HS-5 (cell line): Measurements from ENCODE around the gene UGT1A8.
"Not testable (repeated sequence)": the region's sequence is repeated elsewhere in the genome, so short reads cannot be mapped to it uniquely, and the experiment has no call there.

Experiments used
- DNase-seq: peaks from one replicate; pipeline ENCODE4 v3.0.0-alpha.2; 2012; ENCODE audit warnings: low read depth

The UGT1A8 gene

DNA sequence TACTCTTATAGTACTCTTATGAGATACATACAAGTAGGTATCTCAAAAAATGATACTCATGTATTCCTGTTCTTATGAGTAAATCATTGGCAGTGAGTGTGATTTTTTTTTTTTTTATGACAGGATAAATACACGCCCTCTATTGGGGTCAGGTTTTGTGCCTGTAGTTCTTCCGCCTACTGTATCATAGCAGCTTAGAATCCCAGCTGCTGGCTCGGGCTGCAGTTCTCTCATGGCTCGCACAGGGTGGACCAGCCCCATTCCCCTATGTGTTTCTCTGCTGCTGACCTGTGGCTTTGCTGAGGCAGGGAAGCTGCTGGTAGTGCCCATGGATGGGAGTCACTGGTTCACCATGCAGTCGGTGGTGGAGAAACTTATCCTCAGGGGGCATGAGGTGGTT is at the start of gene UGT1A8:
TSS of gene UGT1A8 (plus strand) at position 158 of the 400 bp plus-strand sequence. CDS start at position 233, 75 bp downstream.
- DNase-seq = not testable (repeated sequence)

DNA sequence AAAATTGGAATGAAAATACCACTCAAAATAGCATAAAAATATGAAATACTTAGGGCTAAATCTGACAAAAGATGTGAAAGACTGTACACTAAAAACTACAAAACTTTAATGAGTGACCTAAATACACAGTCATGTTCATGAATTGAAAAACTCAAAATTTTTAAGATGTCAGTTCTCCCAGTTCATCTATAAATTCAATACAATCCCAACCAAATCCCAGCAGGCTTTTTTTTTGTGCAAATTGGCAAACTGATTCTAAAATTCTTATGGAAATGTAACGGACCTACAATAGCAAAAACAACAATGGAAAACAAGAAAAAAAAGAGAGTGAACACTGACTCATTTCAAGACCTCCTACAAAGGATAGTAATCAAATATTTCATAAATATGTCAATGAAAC is 46.4 kb upstream of the UGT1A8 start:
- DNase-seq = no peak

DNA sequence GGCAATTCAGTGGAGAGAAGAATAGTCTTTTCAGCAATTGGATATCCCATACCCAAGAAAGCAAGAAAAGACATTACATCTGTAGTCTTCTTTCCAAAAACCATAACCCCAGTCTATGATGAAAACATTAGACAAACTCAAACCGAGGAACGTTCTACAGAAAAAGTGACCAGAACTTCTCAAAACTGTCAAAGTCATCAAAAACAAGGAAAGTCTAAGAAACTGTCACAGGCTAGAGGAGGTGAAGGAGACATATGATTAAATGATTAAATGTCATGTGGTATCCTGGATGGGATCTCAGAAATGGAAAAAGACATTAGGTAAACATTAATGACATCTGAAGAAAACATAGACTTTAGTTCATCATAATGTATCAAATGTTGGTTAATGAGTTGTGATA is 46.0 kb upstream of the UGT1A8 start:
- DNase-seq = no peak

DNA sequence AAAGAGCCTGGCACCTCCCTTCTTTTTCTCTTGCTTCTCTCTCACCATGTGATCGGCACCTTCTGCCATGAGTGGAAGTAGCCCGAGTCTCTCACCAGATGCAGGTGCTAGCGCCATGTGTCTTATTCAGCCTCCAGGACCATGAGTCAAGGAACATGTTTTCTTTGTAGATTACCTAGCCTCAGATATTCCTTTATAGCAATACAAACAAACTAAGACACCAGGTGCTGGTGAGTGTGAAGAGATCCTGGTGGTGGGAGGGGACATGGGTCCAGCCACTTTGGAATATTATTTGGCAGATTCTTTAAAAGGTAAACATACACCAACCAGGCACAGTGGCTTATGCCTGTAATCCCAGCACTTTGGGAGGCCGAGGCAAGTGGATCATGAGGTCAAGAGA is 45.0 kb upstream of the UGT1A8 start:
- no peak for DNase-seq

DNA sequence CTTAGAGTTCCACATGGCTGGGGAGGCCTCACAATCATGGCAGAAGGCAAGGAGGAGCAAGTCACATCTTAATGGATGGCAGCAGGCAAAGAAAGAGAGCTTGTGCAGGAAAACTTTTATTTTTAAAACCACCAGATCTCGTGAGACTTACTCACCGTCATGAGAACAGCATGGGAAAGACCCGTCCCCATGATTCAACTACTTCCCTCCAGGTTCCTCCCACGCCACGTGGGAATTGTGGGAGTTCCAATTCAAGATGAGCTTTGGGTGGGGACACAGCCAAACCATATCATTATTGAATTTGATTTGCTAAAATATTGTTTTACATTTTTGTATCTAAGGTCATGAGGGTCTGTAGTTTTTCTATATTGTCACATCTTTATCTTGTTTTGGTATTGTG is 40.1 kb upstream of the UGT1A8 start:
- not testable (repeated sequence) for DNase-seq

DNA sequence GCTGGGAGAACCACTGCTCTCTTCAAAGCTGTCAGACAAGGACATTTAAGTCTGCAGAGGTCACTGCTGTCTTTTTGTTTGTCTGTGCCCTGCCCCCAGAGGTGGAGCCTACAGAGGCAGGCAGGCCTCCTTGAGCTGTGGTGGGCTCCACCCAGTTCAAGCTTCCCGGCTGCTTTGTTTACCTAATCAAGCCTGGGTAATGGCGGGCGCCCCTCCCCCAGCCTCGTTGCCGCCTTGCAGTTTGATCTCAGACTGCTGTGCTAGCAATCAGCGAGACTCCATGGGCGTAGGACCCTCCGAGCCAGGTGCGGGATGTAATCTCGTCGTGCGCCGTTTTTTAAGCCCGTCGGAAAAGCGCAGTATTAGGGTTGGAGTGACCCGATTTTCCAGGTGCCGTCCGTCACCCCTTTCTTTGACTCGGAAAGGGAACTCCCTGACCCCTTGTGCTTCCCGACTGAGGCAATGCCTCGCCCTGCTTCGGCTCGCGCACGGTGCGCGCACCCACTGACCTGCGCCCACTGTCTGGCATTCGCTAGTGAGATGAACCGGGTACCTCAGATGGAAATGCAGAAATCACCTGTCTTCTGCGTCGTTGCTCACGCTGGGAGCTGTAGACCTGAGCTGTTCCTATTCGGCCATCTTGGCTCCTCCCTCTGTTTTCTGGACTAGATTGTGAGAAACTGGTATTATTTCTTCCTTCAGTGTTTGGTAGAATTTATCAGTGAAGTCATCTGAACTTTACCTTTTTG is 34.0 kb upstream of the UGT1A8 start:
- DNase-seq = not testable (repeated sequence)

DNA sequence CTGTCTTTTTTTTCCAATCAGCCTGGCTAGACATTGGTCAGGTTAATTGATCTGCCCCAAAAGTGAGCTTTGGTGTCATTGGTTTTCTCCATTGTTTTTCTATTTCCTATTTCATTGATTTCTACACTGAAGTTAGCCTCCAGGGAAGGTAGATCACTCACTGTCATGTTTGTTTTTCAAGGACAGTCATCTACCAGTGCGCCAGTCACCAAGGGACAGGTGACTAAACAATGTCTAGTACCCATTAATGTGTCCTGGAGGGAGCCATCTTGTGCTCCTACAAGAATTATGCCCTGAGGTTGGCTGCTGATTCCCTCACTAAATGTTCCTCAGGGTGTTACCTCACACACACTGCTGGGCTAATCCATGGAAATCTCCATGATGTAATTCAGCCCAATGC is 33.2 kb upstream of the UGT1A8 start:
- DNase-seq = no peak

DNA sequence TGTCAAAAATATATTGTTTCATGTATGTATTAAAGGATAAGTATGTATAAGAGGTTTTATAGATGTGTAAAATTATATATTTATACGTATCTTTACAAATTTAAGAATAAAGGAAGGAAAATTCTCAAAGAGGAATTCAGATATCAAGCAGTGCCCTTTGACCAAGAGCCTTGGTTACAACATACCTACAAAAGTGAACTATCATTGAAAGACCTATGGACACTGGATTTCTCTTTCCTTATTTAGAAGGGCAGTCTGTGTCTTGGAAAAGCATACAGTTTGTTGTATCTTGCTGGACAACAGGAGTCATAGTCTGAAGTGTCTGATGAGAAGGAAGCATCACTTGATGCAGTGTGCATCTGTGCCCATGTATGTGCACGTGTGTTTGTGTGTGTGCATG is 29.0 kb upstream of the UGT1A8 start:
- DNase-seq = no peak

DNA sequence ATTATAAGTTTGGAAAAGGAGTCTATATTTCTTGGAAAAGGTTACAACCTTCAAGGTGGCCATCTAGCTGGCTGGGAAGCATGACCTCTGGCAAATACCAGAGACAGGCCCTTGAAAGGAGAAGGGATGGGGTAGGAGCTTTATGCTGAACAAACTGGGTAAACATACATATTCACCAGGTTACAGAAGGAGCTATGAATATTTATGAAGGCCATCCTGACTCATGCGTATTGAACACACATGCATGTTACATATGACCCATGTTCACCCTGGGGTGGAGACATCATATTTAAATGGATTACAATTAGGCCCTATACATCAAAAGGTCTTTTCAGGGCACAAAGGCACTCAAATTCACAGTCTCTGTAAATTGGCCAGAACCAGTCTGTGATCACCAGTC is 24.7 kb upstream of the UGT1A8 start:
- DNase-seq = not testable (repeated sequence)

DNA sequence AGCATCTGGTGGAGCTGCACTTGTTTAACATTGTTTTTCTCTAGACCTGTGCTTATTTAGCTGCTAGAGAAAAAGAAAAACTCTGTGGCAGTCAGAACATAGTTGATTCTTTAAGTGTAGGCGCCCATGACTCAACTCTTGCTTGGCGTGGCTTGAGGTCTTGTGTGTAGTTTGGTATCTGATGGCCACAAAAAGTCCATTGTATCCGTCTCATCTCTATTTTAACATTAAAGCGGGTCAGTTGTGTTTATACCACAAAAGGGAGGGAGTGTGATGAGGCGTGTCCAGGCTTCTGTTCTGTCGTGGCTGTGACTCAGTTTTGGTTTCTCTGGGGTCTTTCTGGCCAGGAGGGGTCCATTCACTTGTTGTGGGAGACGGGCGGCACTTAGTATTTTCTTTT is 24.2 kb upstream of the UGT1A8 start:
- no peak for DNase-seq

DNA sequence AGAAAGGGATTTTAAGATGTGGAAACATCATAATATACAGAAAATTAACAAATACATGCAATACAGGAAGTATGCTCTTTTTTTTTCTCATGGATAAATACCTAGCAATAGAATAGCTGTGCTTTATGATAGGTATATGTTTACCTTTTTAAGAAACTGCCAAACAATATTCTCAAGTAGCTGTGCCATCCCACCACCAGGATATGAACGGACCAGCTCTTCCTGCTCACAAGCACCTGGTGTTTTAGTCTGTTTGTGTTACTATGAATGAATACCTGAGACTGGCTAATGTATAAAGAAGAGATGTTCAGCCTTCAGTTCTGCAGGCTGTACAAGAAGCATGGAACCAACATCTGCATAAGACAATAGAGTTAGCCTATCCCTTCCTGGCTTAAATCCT is 19.9 kb upstream of the UGT1A8 start:
- DNase-seq = no peak

DNA sequence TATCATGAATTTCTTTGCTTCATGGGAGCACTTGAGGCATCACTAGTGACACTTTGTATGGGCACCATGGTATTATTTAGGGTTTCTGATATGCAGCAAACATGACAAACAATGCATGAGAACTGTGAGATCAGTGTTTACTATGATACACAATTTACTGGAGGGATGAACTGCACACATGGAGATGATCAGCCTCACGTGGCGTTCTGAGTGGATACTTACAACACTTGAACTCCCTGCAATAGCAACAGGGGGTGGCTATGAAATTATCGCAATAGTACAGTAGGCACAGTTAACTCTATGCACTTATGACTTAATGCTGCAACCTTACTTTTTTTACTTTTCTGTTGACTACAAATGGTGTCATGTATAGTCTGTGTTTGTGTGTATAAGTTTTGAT is 18.5 kb upstream of the UGT1A8 start:
- no peak for DNase-seq

DNA sequence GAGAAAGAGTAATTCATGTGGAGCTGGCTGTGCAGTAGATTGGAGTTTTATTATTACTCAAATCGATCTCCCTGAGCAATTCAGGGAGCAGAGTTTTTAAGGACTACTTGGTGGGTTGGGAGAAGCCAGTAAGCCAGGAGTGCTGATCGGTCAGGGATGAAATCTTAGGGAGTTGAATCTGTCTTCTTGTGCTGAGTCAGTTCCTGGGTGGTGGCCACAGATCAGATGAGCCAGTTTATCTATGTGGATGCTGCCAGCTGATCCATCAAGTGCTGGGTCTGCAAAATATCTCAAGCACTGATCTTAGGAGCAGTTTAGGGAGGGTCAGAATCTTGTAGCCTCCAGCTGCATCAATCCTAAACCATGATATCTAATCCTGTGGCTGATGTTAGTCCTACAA is 17.0 kb upstream of the UGT1A8 start:
- DNase-seq = no peak

DNA sequence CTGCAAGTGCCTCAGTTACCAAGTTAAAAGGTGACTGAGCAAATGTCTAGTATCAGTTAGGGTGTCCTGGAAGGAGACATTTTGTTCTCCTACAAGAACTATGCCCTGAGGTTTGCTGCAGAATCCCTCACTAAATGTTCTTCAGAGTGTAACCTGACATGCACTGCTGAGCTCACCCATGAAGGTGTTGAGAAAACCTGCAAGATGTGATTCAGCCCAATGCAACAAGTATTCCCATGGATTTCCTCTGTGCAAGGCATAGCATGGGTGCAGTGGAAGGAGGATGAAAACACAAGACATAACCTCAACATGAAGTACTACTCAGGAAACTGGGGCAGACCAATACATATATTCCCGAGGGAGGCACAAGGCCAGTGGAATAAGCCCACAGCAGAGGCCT is 15.4 kb upstream of the UGT1A8 start:
- no peak for DNase-seq

DNA sequence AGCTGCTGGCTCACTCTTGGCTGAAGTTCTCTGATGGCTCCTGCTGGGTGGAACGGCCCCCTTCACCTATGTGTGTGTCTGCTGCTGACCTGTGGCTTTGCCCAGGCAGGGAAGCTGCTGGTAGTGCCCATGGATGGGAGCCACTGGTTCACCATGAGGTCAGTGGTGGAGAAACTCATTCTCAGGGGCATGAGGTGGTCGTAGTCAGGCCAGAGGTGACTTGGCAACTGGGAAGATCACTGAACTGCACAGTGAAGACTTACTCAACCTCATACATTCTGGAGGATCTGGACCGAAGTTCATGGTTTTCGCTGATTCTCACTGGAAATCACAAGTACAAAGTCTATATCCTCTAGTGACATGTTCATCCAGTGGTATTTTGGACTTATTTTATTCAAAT is 13.9 kb upstream of the UGT1A8 start:
- no peak for DNase-seq

DNA sequence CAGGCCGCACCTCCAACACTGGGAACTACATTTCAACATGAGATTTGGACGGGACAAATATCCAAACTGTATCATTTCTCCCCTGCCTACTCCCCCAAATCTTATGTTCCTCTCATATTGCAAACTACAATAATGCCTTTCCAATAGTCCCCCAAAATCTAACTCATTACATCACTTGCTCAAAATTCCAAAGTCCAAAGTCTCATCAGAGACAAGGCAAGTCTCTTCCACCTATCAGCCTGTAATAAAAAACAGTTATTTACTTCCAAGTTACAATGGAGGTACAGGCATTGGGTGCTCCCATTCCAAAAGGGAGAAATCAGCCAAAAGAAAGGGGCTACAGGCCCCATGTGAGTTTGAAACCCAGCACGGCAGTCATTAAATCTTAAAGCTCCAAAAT is 12.6 kb upstream of the UGT1A8 start:
- no peak for DNase-seq

DNA sequence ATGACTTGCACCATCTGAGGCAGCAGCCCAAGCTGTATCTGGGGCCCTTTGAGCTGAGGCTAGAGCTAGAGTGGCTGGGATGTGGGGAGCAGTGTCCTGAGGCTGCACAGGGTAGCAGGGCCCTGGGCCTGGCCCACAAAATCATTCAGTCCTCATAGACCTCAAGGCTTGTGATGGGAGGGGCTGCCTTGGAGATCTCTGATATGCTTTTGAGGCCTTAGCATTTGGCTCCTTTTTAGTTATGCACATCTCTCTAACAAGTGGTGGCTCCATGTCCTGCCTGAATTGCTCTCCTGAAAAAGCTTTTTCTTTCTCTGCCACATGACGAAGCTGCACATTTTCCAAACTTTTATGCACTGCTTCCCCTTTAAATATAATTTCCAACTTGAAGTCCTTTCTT is 11.8 kb upstream of the UGT1A8 start:
- no peak for DNase-seq

DNA sequence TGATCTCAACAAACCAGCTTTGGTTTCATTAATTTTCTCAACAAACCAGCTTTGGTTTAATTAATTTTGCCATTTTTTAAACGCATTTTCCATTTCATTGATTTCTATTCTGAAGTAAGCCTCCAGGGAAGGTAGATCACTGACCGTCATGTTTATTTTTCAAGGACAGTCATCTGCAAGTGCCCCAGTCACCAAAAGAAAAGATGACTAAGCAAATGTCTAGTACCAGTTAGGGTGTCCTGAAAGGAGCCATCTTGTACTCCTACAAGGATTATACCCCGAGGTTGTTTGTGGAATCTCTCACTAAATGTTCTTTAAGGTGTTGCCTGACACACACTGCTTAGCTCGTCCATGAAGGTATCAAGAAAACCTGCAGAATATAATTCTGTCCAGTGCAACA is 6.1 kb upstream of the UGT1A8 start:
- DNase-seq = no peak

DNA sequence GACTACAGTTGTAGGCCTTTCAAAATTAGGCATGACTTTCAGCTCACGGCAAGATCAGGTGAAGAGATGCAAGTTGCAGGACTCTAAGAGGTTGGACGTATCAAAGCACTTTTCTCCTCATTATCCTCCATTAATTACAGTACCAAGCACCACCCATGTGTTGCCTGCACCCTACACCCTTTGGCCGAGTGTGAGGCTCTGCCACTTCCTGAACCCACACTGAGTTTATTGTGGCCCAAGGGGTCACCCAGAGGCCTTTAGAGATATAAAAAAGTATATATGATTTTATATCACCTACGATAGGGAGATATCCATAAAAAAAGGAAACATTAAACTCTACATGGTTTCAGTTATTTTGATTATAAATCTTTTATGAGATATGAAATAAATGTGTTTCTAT is 2.8 kb downstream of the UGT1A8 start:
- DNase-seq = no peak

DNA sequence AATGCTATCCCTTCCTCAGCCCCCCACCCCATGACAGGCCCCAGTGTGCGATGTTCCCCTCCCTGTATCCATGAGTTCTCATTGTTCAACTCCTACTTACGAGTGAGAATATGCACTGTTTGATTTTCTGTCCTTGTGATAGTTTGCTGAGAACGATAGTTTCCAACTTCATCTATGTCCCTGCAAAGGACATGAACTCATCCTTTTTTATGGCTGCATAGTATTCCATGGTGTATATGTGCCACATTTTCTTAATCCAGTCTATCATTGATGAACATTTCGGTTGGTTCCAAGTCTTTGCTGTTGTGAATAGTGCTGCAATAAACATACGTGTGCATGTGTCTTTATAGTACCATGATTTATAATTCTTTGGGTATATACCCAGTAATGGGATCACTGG is 4.4 kb downstream of the UGT1A8 start:
- not testable (repeated sequence) for DNase-seq

DNA sequence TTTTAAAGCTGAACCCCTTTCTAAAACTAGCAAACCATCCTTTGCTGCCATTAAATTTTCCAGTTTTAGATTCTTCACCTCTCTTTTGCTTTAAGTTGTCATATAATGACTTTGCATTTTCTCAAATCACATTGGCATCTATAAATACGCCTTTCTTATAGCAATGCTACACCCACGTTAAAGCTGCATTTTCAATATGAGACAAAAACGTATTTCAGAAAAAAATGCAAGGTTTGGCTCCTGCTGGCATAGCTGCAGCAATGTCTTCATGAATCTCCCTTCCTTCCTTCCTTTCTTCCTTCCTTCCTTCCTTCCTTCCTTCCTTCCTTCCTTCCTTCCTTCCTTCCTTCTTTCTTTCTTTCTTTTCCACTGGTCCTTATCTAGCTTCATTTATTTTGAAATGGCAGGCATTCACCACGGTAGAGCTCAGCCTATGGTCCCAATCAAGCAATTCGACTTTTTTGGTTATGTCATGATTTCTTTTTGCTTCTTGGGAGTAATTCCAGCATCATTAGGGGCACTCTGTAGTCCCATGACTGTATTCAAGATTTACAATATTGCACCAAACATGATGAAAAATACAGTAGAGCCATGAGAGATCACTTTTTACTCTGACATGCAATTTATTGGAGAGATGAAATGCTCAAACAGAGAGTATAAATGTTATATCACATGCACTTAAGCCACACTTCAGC is 10.0 kb downstream of the UGT1A8 start:
- DNase-seq = no peak

DNA sequence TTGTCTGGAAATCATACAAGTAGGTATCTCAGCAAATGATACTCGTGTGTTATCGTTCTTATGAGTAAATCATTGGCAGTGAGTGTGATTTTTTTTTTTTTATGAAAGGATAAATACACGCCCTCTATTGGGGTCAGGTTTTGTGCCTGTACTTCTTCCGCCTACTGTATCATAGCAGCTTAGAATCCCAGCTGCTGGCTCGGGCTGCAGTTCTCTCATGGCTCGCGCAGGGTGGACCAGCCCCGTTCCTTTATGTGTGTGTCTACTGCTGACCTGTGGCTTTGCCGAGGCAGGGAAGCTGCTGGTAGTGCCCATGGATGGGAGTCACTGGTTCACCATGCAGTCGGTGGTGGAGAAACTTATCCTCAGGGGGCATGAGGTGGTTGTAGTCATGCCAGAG is 18.9 kb downstream of the UGT1A8 start, which contains the start of gene UGT1A10:
TSS of gene UGT1A10 (plus strand) at position 143 of the 400 bp plus-strand sequence. CDS start at position 218, 75 bp downstream.
- not testable (repeated sequence) for DNase-seq

DNA sequence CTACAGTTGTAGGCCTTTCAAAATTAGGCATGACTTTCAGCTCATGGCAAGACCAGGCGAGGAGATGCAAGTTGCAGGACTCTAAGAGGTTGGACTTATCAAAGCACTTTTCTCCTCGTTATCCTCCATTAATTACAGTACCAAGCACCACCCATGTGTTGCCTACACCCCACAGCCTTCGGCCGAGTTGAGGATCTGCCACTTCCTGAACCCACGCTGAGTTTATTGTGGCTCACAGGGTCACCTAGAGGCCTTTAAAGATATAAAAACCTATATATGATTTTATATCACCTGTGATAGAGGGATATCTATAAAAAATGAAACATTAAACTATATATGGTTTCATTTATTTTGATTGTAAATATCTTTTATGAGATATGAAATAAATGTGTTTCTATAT is 21.4 kb downstream of the UGT1A8 start:
- no peak for DNase-seq

DNA sequence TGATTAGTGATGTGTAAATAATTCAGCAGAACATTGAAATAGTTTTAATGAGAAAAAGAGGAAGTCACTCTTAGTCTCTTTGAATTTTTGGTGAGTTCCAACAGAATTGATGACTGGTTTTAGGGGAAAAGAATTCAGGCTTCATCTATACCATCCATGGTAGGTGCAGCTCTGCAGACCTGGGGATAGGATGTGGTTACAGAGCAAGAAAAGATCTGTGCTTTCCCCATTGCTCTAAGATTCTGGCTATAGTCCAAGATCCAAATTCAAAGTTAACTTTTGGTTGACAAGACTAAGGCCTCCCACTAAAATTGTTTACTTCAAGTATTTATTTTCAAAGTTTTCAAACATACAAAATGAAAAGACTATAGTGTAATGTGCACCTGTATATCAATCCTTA is 22.4 kb downstream of the UGT1A8 start:
- DNase-seq = no peak
